Measurements from ENCODE around the gene SUPT16H.
"Not testable (repeated sequence)": the region's sequence is repeated elsewhere in the genome, so short reads cannot be mapped to it uniquely, and the experiment has no call there.

The SUPT16H gene

DNA sequence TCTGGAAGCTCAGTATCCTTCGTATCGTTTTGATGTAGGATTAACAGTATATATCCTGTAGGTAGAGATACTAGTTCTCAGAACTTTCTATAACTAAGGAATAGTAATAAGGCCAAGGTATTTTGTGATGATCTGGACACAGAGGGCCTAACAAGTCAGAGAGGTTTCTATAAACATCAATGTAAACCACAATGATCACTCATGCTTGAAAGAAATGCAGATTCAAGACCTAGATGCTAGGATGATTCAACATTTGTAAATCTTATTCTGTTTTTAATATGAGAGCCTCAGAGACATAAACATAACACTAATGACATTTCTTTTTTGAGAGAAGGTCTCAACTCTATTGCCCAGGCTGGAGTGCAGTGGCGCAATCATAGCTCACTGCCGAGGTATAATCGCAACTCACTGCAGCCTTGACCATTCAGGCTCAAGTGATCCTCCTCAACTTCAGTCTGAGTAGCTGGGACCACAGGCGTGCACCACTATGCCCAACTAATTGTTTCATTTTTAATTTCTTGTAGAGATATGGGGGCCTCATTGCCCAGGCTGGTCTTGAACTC lies 16.2 kb downstream of the SUPT16H start:
- DNase-seq (ENCODE audit: low spot score), result no peak

DNA sequence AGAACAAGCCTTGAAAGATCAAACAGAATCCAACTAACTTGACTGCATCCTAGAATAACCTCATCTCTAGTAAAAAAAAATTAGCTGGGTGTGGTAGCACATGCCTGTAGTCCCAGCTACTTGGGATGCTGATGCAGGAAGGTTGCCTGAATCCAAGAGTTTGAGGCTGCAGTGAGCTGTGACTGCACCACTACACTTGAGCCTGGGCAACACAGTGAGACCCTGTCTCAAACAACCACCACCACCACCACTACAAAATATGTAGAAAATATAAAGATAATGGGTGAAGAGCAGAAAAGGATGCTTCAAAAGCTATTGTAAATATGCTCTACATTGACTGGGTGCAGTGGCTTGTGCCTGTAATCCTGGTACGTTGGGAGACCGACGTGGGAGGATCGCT lies 27.3 kb downstream of the SUPT16H start:
- DNase-seq (ENCODE audit: low spot score), result no peak

DNA sequence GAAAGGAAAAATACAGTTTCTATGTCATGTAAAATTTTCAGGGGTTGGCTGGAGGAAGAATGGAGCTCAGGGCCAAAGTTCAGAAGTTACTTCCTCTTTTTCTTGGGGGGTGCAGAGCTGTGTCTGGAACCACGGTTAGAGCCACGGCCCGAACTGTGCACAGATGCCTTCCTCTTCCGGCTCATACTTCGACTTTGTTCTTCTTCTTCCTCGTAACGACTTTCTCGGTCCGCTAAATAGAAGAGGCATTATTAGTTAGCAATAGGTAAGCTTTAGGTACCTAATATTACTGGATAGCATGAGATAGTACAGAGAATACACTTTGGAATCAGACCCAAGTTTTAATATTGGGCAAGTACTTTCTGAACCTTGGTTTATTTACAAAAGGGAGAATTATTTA lies 31.2 kb downstream of the SUPT16H start:
- no peak for DNase-seq (ENCODE audit: low spot score)

DNA sequence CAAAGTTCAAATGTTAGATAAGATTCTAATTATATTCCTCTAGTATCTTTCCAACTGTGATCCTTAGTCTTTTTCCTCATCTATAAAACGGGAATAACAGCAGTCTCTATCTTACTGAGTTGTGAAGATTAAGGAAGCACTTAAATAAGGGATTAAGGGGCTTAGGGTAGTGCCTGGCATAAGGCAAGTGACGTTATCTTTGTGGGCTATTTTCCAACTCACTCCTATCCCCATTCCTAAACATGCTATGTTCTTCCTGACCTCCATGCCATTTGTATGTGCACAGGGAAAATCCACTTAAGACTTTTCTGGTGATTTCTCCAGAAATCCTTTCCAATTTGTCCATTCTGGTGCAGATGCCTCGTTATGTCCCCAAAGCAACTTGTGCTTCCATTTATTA lies 33.3 kb downstream of the SUPT16H start:
- DNase-seq (ENCODE audit: low spot score), result no peak

DNA sequence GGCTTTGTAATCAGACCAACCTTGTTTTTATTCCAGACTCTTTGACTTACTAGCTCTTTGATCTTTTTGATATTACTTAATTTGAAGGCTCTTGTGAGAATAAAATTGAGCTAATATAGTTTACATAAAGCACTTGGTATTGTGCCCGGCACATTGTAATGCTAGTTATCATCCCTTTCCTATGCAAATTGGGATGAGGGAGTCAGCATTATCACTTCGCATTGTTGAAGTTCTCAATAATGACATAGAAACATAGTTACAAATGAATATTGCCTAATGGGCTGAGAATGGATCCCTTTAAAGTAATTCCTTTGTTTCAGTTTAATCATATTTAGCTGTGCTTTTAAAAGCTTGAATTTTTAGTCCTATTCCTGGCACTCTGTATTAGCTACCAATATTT lies 36.6 kb downstream of the SUPT16H start:
- no peak for DNase-seq (ENCODE audit: low spot score)

DNA sequence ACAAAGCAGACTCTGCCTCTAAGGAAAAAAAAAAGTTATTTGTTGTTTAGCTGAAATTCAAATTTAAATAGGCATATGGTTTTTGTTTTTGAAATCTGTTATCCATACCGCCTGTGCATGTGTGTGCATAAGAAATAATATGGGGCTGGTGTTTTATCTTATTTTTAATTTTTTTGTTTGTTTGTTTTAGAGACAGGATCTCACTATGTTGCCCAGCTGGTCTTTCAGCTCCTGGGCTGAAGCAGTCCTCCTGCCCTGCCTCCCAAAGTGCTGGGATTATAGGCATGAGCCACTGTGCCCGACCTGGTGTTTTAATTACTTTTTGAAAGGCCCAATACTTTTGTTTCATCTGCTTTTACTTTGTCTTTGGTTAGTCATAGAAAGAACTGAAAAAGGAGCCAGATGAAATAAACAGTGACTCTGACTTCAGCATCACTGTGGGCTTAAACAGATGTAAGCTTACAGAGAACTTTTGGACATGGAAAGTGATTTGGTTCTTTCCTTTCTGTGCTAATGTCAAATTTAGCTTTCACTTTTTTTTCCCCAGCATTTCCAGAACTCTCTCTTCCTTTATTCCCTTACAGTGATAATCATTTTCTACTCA lies 37.2 kb downstream of the SUPT16H start:
- no peak for DNase-seq (ENCODE audit: low spot score)

DNA sequence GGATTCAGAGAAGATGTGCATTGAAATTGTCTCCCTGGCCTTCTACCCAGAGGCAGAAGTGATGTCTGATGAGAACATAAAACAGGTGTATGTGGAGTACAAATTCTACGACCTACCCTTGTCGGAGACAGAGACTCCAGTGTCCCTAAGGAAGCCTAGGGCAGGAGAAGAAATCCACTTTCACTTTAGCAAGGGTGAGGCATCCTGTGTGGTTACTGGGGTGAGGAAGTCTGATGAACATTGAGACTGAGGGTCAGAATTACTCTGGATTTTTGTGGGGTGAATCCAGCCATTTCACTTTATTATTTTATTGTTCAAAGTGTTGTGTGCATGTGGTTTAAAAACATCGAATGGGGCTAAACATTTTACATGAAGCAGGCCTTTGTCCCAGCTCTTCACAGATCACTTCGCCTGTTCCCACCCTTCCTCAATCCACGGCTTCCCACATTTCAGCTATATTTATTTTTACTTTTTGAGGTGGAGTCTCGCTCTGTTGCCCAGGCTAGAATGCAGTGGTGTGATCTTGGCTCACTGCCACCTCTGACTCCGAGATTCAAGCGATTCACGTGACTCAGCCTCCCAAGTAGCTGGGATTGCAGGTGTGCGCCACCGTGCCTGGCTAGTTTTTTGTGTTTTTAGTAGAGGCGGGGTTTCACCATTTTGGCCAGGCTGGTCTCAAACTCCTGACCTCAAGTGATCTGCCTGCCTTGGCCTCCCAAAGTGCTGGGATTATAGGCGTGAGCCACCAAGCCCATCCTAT lies 40.6 kb downstream of the SUPT16H start:
- DNase-seq (ENCODE audit: low spot score), result peak; percentile 45

DNA sequence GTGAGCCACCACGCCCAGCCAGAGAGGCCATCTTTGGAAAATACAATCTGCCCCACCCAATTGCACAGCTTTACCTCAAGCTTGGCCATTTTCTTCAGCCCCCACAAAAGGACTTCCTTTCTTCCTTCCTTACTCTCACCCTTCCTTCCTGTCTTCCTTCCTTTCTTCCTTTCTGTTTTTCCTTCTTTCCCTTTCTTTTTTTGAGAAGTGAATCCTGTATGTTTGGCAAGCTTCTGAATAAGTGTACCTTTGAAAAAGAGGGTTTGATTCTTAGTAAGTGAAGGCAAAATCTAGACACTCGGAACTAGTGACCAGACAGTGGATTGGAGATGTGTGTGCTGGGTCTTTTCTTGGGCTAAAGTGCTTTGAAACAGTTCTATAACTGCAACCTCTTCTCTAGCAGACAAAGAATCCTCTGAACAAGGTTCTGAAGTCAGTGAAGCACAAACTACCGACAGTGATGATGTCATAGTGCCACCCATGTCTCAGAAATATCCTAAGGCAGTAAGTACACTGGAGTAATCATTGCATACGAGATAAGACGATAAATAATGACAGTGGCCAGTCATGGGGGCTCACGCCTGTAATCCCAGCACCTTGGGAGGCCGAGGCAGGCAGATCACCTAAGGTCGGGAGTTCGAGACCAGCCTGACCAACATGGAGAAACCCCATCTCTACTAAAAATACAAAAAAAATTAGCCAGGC lies 49.5 kb downstream of the SUPT16H start:
- no peak for DNase-seq (ENCODE audit: low spot score)

DNA sequence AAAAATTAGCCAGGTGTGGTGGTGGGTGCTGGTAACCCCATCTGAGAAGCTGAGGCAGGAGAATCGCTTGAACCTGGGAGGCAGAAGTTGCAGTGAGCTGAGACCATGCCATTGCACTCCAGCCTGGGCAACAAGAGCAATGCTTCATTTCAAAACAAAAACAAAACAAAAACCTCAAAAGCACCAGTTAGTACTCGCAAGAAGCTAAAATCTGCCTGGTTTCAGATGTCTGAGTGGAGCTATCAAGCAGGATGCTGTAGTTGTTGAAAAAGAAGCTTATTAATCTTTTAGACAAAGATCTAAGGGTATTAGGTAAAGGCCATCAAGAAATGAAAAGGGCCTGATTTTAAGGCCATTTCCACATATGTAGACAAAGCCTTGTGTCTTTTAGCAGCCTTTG lies 50.9 kb downstream of the SUPT16H start:
- DNase-seq (ENCODE audit: low spot score), result no peak

DNA sequence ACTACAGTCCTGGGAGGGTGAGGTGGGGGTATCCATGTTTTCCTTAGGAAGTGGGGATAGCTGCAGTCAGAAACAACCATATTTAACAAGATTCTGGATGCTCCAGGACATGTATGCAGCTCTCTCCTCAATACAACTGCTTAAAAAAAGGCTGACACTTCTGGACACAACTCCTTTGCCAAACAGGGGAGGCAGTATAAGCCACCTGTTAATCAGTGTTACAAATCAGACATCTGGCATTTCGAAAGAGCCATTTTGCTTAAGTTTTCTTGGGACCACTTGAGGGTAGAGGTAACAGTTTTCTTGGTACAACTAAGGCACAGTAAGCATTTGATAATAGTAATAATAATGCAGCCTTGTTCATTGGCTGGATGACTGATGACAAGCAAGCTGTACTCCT lies 56.8 kb downstream of the SUPT16H start:
- no peak for DNase-seq (ENCODE audit: low spot score)

DNA sequence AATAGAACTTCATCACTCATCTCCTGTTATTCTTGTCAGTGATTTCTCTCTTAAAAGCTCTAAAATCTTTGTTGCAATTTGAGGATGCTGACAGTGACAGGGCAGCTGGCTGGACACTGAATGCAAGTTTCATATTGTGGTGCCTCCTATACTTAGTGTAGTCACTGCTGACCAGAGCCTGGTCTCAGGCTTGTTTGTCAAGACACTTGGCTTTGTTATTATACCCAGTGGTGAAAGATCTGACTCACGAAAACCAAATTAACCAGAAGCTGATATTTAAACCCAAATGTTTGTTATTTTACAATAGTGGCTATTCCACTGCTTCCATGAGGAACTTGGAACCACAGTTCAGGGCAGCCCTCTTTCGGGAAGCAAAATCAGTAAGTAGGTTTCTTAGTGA lies 61.1 kb downstream of the SUPT16H start:
- DNase-seq (ENCODE audit: low spot score), result no peak

DNA sequence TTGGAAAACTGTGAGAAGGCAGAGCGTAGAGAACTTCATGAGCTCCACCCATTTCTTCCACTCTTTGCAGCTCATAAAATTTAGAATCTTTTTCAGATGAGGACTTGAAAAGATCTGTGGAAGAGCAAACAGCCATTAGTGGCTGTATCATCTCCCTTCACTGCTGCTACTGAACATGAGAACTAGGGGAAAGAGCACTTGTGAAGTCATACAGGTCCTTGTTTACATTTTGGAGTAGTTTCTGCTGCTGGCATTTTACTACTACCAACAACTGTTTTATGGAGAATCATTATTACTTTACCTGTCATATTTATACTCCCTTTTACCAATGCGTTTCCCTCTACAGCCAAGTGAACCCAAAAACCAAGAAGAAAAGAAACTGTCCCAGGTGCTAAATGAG lies 62.9 kb downstream of the SUPT16H start:
- DNase-seq (ENCODE audit: low spot score), result no peak

DNA sequence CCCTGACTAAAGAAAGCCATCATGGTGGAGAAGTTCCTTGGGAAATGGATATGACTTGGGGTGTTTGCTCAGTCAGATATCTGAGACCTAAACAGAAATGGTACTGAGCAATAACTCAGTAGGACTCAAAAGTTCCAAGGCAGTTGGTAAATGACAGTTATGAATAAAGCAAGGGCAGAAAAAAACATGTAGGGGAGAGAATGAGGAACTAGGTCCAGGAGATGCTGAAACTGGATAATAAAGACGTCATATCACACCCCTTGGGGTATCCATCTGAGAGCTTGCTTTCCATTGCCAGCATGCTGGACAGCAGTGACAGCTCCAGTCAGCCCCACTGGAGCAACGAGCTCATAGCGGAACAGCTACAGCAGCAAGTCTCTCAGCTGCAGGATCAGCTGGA lies 66.4 kb downstream of the SUPT16H start:
- DNase-seq (ENCODE audit: low spot score), result no peak

DNA sequence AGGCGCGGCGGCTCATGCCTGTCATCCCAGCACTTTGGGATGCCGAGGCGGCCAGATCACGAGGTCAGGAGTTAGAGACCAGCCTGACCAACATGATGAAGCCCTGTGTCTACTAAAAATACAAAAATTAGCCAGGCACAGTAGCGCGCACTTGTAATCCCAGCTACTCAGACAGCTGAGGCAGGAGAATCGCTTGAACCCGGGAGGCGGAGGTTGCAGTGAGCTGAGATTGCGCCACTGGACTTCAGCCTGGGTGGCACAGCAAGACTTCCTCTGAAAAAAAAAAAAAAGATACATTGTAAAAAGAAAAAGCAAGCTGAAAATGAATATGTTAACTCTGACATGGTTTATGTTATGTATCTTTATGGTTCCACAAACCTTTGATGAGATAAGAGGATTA lies 70.3 kb downstream of the SUPT16H start:
- DNase-seq (ENCODE audit: low spot score), result no peak

DNA sequence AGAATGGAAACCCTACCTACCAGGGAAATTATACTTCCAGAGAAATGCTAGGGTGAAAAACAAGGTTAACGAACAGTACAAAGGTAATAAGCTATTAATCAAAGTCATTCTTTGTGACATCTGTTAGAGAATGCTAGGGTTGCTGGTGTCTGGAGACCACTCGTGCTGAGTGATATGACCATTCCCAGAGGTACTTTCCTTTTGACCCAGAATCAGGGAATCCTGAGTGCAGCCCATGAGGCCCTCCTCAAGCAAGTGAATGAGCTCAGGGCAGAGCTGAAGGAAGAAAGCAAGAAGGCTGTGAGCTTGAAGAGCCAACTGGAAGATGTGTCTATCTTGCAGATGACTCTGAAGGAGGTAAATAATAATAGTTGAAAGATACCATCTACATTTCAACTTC lies 72.2 kb downstream of the SUPT16H start:
- DNase-seq (ENCODE audit: low spot score), result no peak

DNA sequence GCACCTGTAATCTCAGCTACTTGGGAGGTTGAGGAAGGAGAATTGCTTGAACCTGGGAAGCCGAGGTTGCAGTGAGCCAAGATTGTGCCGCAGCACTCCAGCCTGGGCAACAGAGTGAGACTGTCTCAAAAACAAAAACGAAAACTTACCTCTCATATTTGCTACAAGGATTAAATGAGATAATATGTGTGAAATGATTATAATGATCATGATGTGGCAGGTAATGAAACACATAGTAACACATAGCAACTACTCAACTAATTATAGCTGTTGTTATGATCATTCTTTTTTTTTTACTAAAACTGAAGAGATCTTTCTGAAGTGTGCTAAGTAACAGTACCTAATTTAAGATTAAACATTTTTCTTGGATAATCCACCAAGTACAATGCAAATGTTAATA lies 73.9 kb downstream of the SUPT16H start:
- no peak for DNase-seq (ENCODE audit: low spot score)

DNA sequence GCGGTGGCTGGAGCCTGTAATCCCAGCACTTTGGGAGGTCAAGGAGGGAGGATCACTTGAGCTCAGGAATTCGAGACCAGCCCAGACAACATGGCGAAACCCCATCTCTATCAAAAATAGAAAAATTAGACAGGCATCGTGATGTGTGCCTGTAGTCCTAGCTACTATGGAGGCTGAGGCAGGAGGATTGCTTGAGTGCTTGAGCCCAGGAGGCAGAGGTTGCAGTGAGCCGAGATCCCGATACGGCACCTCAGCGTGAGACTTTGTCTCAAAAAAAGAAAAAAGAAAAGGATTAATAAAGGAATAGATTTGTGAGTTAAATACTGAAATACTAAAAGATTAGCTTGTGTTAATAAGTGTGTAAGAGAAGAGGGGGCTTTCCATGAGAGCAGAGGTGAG lies 74.6 kb downstream of the SUPT16H start:
- no peak for DNase-seq (ENCODE audit: low spot score)

DNA sequence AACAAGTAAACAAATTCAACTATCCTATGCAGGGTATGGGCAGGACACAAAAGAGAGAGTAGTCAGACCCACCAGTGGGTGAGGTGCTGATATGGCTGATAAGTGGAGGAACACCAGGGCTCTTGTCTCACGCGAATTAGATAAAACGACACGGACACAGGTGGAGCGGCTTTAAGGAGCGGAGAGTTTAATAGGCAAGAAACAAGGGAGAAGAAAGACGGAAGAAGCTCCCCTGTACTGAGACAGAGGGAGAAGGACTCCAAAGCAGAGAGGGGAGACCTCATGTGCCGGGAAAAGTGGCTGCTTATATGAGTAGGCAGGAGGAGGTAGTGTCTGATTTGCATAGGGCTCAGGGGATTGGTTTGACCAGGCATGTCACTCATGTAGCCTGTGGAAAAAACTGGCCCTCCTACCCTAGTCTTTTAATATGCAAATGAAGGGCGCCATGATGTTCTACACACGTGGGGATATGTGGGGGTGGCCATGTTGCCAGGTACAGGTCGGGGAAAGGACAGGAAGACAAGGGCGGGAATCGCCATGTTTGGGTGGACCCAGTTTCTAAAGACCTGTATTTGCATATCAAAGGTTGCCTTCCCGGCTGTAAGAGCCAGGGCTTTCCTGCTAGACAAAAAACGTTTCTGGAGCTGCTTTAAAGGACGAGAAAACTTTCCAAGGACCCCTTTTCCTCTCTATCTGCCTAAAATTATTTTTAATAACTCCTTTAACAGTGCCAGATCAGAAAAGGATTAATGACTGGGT lies 75.2 kb downstream of the SUPT16H start:
- DNase-seq (ENCODE audit: low spot score), result peak; percentile 97

DNA sequence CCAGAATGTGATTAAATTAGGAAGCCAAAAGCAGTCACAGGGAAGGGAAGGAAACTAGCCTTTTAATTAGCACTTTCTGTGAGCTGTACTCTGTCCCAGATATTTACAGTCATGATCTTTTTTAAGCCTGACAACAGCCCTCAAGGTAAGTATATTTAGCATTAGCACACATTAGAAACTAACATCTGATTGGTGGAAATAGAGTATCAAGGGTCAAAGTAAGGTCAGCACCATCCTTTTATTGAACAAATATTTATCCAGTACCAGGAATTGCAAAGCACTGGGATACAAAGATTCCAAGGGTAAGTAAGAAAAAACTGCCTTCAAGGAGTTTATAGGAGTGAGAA lies 75.7 kb downstream of the SUPT16H start:
- DNase-seq (ENCODE audit: low spot score), result no peak

DNA sequence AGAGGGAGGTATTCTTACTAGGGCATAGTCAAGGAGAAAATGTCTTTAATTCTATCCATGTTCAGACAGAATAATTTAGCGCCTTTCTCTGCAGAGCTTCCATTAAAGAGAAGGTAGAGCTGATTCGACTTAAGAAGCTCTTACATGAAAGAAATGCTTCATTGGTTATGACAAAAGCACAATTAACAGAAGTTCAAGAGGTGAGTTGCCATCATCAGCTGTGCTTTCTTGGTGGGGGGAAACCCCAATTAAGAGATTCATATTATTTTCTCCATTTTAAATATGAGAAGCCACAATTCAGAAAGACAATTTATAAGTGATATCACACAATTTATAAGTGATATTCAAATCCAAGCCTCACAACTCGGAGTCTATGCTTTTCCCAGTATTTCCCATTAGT lies 76.2 kb downstream of the SUPT16H start:
- DNase-seq (ENCODE audit: low spot score), result no peak

DNA sequence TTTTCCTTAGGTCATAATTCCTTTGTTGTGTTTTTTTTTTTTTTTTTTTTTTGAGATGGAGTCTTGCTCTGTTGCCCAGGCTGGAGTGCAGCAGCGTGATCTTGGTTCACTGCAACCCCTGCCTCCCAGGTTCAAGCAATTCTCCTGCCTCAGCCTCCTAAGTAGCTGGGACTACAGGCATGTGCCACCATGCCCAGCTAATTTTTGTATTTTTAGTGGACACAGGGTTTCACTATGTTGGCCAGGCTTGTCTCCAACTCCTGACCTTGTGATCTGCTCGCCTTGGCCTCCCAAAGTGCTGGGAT lies 81.0 kb downstream of the SUPT16H start:
- not testable (repeated sequence) for DNase-seq (ENCODE audit: low spot score)

DNA sequence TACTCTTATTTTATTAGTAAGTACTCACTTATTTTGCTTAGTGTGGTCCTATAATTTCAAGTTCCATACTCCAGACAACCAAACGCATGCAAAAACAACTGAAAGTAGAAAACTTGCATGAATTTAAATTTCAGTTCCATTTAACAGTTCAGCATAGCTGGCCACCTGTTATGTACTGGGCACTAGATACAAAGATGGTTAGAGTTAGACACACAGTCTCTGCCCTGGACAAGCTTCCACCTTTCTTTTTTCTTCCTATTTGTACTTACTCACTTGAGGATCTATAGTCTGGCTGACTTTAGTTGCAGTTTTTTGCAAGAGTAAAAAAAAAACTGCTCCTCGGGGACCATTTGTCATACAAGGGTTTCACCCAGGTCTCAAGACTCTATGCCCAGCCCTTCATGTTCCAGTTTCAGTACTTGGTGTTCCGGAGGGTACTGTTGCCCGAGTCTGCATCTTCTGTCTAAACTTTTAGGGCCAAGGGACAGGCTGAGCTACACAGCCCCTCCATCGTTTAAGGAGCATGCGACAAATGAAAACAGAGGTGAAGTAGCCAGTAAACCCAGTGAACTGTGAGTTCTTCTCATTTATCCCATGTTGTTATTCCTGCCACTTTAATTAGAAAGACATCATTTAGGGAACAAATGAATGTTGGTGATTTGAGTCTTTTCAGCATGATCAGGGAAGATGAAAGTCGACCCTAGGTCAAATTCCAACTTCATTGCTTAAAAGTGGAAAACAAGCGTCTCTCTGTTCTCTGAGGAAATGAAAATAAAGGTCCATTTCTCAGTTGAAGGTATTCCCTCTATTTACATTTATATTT lies 81.6 kb downstream of the SUPT16H start:
- DNase-seq (ENCODE audit: low spot score), result no peak

Data from SW480 (cell line).